NT2/D1 (cell line): ENCODE data around the gene PRR15.

Experiments
- SUZ12 ChIP-seq: IDR thresholded peaks from 2 replicates; pipeline ENCODE4 v1.6.1; 2011; ENCODE audit not compliant: insufficient read length, insufficient read depth; ENCODE audit errors: extremely low read depth
- ZNF274 ChIP-seq: IDR thresholded peaks from 2 replicates; pipeline ENCODE4 v1.6.1; 2011; ENCODE audit warnings: mild to moderate bottlenecking, low read depth, low read length

- TF ChIP-seq SUZ12 (no peak), ZNF274 (no peak)
Measured at GRCh38 chr7:29609162-29610037, 45.8 kb downstream of the PRR15 start.
